Adrenal gland (tissue), 5 donors: ENCODE measurements around the gene POLR1C.

Experiments
- CTCF ChIP-seq, 6 experiments: fragments of 450-650 bp in 4 of 6; fragments of 200-600 bp in 2 of 6; sonication (generic) in 1 of 6; IDR thresholded peaks; 1 replicate in 5 of 6; 2 replicates in 1 of 6; pipeline versions ENCODE4 v1.5.1 to v1.8.0; 2016 to 2021; ENCODE audit warnings: antibody characterized with exemption in 6 of 6, mild to moderate bottlenecking in 2 of 6, moderate library complexity in 1 of 6
- POLR2A ChIP-seq, 2 donors: fragments of 450-650 bp; IDR thresholded peaks; one replicate each; pipeline ENCODE4 v1.6.1; 2017; ENCODE audit warnings: antibody characterized with exemption in 2 of 2, mild to moderate bottlenecking in 2 of 2, moderate library complexity in 1 of 2
- donor health status: DM: no; HTN: no; CAD: no.

- no peak for TF ChIP-seq CTCF (IDR thresholded peaks at IDR 0.05)
- no peak for TF ChIP-seq POLR2A (IDR thresholded peaks at IDR 0.05)
These were observed 7.6 kb downstream of the POLR1C start for GRCh38 chr6:43524483-43524961.
